ENCODE data around the gene LCN6. TPM values are rescaled to one million over a fixed set of nuclear protein-coding genes. Genes with fewer than 3 reads are reported as not detected.

The LCN6 gene
- total RNA-seq, 1 donor from 2014 or later: not detected

DNA sequence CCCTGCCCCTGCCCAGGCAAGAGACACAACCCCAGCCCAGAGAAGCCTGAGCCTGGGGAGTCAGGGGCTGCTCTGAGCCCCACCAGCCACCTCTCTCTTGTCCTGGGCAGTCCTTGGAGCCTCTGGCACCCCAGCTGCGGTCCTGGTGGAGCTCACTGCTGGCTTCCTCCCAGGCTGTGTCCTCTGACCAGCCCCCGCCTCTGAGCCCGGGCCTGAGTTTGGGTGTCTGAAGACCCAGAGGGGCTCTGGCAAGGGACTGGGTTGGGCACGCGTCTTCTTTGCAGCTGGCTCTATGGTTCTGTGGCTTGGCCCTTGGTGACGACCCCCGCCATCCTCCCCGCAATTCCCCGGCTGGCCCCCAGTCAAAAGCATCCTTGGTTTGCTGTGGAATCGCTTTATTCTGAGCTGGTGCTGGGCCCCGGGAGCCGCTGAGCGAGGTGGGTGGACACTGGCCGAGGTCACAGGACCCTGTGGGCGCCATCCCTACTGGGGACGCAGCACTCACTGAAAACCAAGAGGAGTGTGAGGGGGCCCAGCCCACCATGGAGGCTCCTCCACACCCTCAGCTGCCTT lies 4.6 kb downstream of the LCN6 start:
- DNase-seq: no peak

DNA sequence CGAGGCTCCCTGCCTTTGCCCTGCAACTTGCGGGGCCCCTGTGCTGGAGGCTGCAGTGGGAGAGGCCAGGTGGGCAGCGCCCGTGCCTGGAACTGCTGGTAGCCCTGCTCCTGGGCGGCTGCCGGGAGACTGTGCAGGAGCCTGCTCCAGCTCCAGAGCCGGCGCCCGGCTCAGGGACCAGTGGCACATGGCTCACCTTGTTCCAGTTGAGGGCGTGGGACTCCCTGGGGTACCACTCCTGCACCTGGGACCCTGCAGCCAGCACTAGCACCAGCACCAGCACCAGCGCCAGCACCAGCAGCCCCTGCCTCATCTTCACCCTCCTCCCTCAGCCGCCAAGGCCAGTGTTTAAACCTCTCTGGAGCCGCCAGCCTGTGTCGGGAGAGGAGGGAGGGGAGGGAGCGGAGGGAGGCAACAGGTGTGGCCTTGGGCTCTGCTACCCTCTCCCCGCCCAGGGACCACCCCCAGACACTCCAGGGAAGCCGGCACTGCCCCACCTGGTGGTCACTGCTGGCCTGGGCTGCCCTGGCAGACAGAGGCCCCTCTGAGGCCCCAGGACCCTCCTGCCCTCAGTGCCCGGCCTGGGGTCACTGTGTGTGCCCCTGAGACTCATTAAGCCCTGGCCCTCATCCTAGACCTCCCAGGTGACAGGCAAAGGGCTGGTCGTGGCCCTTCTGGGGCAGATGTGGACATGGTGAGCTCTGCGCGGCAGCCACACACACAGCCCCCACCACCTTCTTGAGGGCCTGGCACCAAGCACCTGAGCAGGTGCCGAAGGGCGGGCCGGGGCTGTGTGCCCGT lies 5.5 kb downstream of the LCN6 start, which contains the start of gene LCN10:
LCN10 (minus strand) TSS at position 350 of the 801 bp plus-strand sequence; CDS start at position 313, 37 bp downstream.
- peak; percentile 54 for DNase-seq

DNA sequence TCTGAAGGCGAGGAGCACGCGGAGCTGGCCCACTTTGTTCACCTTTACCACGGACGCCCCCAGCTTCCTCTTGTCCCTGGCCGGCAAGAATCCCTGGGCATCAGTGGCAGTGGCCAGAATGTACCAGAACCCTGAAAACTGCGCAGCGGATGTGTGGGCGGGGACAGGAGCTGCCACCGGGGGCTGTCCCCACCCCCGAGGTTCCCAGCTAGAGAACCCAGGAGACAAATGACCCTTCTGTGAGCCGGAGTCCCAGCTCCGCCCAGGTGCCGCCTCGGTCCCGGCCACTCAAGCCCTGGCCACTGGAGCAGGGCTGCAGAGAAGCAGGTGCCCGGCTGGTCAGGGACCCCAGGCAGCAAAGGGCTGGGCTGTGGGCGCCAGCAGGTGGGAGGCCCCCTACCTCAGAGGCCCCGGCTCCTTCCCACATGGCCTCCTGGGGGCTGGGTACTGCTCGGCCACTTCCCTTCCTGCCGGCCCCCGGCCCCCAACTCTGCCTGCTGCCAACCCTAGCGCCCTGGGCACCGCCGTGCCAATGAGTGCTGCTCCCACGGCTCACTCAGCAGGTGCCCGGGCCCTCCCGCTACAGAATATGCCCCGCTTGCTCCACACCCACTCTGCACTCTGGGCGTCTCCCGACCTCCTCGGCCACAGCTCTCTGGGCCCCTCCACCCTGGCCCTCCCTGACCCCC lies 6.3 kb downstream of the LCN6 start:
- DNase-seq: no peak

DNA sequence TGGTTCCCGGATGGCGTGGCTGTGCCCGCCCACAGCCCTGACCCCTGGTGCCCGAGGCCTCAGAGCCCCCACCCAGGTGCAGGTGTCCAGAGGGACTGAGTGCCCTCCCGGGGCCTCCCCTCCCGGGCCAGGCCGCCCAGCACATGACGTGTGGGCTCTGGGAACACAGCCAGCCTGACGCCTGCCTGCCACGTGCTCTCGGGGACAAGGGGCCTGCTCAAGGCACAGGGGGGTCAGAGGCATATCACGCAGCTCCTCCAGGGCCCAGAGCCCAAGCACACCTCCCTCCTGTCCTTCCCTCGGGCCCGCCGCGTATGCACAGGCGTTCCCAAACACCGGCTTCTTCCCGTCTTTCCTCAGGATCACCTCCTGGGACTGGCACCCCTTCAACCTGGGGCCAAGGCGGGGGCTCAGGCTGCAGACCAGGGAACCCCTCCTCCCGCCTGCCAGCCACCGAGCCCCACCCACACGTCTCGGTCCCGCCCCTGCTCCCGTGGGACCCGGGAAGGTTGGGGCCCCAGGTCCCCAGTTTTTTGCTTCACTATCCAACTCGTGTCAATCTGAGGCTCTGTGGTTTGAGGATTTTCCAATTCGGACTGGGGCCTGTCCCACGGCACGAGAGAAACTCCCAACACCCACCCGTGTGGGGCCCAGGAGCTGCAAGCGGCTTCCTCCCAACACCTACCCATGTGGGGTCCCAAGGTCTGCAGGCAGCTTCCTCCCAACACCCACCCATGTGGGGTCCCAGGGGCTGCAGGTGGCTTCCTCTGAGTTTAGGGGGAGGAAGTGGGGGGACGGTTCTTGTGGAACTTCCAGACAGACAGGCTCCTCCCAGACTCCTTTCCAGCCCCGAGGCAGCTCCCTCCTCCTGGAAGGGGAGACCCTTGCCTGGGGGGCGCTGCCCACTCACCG lies 7.1 kb downstream of the LCN6 start:
- peak; percentile 70 for DNase-seq

DNA sequence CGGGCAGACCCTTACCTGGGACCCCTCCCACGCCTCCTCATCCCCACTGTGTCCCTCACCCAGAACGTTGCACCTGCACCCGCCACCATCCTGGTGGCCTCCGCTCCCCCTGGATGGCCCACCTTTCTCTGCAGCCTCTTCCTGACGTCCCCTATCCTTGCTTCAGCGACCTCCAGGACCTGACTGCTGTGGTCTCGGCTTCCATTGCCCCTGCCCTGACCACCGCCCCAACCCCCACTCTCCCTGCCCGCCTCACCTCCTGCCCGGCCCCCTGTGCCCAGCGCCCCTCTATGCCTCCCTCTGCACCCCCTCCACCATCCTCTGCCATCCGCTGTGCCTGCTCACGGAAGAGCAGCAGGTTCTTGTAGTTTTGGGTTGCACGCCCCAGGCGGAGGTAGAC lies 7.8 kb downstream of the LCN6 start:
- DNase-seq: no peak

DNA sequence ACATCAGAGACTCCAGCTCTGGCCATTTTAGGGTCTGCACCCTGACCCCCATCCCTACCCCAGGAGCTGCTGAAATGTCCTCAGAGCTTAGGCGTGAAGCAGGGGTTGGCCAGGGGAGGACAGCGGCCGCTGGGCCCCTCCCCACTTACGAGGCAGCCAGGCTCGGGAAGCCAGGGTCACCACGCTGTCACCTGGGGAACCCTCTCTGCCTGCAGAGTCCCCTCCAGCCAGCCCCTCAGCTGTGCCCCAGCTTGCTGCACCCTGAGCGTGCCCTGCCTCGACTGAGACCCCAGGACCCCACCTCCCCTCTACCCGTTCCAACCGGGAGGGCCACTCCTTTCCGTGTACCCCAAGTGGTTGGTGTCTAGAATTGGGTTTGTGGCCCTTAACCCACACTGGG lies 8.3 kb downstream of the LCN6 start:
- DNase-seq: no peak

DNA sequence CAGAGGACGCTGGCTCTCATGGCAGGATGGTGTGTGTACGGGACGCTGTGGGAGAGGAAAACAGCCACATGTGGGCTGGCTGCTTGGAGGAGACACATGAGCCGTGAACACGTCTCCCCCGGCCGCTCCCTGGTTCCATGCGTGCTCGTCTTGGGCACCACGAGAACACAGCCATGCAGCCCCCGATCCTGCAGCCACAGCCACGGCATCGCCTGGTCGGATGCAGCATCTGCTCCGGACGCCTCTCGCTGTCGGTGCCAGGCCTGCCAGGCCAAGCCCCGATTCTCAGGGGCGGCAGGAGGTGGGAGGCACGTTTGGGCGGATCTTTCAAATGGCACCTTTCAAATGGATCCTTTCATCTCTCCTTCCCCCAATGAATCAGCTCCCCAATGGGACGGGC lies 8.8 kb downstream of the LCN6 start:
- no peak for DNase-seq

DNA sequence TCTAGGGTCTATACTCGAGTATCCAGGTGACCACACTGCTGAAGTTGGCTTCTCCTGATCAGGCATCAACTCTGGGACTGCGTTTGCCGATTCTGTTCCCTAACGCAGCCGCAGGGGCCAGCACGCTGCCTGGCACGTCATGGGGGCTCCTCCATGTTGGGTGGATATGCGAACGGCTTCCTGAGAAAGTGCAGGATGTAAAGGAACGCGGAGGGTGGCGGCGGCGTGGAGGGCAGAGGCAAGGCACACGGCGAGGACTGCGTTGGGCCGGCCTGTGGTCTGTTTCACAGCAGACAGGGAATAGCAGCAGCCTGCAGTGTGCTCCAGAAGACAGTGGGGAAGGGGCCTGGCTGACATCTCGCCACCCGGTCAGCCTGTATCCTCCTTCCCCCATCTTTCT lies 9.4 kb downstream of the LCN6 start:
- no peak for DNase-seq

DNA sequence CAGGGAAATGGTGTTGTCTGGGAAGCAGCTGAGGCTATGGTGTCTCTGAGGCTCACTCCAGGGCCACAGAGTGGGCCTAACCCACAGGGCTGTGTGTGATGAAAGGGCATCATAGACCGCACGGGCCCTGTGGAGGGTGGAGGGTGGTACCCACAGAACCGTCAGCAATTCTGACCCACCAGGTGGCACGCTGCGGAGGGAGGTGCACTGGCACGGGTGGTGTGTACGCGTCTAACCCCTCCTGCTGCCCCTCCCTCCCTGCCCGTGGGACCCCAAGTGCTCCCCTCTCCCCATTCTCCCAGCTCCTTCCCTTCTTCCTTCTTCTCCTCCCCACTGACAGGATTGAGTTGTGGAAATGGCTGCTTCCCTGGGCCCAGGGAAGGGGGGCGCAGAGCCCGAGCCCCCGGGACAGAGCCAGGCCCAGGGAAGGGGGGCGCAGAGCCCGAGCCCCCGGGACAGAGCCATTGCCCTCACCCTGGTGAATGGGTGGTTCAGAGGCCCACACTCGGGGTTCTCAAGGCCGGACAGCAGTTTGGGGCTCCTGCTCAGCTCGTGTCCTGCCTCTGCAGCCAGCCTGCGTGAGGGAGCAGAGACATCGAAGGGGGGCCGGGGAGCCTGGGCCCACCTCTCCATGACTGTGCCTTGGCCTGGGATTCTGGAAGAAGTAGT lies 12.4 kb downstream of the LCN6 start:
- DNase-seq: no peak

DNA sequence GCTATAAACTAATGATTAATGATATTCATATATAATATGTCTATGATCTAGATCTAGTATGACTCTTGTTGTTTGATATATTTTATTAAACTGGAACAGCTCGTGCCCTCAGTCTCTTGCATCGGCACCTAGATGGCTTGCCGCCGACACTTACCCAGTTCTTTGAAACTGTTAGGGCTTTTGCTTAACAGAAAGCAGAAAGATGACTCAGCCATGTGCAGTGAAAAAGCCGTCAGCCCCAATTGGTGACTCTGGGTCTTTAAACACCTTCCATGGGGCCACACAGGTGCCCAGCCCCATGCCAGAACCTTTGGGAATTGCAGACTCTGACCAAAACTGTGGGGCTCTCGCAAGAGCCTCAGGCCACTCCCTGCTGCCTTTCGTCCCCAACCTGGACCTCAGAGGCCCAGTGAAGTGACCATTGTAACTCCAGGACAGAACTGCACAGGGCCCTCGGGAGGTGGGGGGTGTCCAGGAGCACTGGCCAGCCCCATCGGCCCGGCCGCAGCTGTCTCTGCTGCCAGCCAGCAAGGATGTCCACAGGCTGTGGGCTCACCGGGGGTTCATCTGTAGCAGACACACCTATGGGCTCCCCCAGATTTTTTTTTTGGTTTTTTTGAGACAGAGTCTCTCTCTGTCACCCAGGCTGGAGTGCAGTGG lies 13.4 kb downstream of the LCN6 start:
- no peak for DNase-seq

DNA sequence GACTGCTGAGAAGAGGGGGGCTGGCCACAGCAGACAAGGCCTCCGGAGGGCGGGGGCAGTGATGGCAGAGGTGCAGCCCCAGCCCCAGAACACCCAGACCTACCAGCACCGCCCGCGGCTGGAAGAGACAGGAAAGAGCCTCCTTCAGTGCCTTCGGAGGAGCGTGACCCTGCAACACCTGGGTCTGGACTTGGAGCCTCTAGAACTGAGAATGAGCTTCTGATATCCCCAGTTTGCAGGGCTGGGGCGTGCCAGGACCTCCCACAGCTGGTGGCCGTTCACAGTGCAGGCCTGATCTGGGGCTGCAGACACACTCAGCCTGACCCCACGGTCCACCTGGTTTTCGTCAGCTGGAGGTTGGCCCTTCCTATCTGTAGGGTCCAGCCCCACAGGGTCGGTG lies 14.7 kb downstream of the LCN6 start:
- no peak for DNase-seq

DNA sequence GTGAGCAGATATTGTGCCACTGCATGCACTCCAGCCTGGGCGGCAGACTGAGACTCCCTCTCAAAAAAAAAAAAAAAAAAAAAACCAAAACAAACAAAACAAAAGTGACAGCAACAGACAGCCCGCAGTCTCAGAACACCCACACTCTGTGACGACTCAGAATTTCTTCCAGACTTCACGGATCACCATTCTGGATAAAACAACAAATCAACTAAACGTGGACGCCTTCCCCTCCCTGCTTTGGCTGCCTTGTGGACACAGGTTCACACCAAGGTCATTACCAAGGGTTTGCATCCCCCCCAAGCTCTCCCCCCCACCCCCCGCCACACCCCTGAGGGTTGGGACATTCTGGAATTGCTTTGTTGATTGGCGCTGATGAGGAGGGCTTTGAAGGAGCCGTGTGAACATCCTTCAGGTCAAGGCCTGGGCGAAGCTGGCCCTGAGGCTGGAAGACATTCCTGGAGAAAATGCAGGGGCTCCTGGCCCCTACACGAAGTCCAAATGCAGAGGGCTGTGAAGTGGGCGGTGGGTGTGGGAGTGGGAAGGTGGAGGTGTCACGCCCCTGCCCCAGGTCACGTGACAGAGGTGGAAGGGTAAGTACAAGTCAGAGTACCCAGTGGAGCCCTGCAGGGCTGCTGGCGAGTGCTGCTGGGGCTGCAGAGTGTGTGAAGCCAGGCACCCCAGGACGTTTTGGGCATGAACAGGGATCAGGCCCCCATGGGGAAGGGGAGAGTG lies 15.7 kb downstream of the LCN6 start:
- DNase-seq: no peak

DNA sequence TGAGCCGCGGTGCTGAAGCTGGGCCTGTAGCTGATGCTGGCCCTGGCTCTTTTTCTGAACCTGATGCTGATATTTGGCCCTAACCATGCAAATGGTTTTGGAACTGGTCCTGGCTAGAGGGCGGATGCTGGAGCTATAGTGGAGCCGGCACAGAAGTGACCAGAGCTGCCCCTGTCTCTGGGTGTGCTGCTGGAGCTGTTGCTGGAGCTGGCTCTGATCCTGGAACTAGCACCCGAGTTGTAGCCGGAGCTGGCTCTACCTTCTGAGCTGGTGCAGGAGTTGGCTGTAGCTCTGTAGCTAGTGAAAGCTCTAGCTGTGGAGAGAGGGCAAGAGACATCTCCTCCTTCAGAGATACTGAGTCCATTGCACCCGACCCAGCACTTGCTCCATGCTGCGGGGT lies 18.4 kb downstream of the LCN6 start:
- DNase-seq: no peak

DNA sequence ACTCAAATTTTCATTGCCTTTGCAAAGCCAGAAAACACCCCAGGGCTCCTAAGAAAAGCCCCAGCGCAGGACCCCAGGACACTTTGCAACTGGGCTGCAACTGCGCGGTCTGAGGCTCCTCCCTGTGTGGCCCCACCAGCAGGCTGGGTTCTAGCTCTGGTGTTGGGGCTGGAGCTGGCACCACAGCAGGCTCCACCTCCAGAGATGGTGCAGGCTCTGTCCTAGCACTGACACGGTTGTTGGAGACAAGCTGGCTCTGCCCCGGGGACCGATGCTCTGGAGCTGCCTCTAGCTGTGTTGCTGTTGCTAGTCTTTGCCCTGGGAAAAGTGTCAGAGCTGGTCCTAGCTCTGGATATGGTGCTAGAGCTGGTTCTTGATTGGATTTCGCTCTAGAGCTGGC lies 19.2 kb downstream of the LCN6 start:
- DNase-seq: no peak

DNA sequence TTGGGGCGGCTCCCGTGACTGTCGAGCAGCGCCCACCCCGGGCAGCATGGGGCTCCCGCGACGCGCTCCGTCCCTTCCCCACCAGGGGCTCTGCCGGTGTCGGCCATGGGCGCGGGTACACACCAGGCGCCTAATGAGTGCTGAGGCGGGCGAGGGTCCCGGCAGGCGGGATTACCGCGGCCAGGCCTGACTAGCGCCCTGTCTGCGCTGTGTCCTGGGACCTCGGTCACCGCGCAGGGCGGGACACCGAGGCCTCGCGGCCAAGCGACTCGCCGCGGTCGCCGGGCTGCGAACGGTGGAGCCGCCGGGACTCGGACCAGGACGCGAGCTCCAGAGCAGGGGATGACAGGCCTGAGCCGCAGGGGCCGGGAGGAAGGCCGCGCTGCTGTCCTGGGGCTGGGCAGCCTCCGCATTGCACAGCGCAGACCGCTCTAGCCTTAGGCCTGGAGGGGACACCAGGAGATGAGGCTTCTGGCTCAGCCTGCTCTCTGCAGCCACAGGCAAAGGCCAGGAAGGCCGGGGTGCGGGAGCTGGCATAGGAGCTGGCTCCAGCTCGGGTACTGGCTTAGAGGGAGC lies 19.7 kb downstream of the LCN6 start:
- DNase-seq: no peak

DNA sequence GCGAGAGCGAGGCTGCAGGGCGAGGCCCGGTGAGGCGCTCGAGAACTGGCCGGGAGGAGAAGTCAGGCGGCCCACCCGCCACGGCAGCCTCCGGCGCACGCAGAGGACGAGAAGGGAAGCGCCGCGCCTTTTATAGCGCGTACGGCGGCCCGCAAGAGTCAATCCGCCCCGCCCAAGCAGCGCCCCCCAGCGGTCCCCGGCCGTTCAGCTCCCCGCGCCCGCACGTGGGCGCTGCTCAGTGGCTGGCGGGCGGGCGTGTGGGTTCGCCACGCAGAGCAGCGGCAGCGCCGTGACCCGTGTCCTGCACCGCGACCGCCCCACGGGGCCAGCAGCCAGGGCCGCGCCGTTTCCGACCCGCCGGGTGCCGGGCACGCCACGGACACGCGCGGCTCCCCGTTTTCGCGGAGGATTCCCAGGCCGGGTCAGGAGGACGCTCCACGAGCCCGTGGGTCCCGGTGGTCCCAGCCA lies 20.2 kb downstream of the LCN6 start:
- DNase-seq: peak; percentile 94

DNA sequence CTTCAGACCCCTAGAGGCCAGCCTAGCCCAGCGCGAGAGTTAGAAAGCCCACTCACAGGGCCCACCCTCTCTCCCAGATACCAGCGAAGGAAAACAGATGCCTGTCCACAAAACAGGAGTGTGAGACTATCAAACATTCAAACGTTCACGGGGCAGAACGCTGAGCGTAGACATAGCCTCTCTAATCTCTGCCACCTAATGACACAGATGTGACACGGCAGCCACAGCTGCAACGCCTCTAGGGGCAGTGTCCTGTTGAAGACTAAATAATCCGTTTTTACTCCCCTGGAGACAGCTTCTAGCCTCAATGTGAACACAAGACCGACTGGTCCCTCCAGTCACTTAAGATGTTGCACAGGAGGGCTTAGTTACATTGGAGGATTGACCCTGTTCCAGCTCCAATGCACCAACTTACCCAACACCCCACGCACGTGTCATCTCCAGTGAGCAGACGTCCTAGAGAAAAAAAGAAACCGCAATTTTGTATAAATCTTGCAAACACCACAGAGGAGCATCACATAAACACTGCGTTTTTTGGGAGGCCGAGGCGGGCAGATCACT lies 21.6 kb downstream of the LCN6 start:
- no peak for DNase-seq

DNA sequence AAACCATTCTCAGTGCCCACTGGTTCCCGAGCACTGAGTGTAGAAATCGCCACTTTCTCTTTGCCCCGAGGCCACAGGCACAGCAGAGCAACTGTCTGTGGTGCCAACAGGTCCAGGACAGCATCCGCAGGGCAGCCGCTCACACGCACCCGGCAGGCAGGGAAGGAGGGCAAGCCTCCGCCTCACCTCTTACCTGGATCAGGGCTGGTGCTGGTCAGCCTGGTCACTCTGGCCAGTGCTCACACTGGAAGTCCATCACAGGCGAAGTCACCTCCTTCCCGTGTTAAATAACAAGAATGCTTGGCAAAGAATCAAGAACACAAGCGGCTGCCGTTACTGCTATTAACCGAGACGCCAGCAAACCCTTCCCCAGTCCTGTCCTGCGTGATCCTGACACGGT lies 22.2 kb downstream of the LCN6 start:
- no peak for DNase-seq

DNA sequence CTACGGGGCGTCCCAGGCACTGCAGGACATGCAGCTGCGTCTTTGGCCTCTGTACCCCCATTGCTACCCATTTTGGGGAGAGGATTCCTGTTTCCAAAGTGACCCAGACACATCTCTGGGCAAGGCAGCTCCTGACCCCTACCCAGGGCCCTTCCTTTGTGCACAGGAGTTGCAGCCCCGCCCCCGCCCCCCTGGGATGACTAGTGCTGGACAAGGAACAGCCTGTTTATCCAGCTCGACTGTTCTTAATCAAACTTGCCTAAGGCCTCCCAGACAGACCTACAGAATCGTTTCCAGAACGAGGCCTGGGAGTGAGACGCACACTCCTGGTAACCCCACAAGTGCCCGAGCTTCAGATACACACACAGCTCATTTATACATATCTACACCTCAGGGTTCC lies 22.7 kb downstream of the LCN6 start:
- DNase-seq: no peak

DNA sequence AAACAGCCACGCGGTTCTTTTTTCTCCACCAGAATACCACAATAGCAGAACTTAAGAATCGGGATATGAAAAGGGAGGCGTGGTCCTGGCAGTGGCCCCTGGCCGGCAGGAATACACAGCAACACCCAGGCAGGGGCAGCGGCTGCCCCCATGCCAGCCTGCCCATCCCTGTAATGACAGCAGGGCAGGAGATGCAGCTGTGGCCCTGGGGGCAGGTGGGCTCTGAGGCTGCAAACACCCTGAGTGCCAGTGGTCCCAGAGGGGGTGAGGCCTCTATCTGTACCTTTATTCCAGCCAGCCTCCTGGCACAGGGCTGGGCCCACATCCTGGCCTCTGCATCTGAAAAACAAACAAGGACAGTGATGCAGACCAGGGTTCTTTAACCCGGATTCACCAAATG lies 23.6 kb downstream of the LCN6 start:
- no peak for DNase-seq
